ENCODE results near the gene BRIP1. TPM values are rescaled to one million over a fixed set of nuclear protein-coding genes. Genes with fewer than 3 reads are reported as not detected.
"Not testable (repeated sequence)": the region's sequence is repeated elsewhere in the genome, so short reads cannot be mapped to it uniquely, and the experiment has no call there.

Gene BRIP1
- total RNA-seq, 1 experiment from 2014 or later: 9.4 TPM

- Histone ChIP-seq H3K27ac (ENCODE audit: low read length) (no peak overlapping the region), H3K36me3 (ENCODE audit: control insufficient read depth, insufficient read depth, low read length) (no peaks in the 10 kb centered on the region), H3K4me1 (ENCODE audit: control insufficient read depth, insufficient read depth, low read length) (no peaks in the 10 kb centered on the region), H3K27me3 (ENCODE audit: control insufficient read depth, insufficient read depth, low read length) (no peaks in the 10 kb centered on the region), H3K9me3 (ENCODE audit: control insufficient read depth, insufficient read depth, low read depth, low read length) (no peaks in the 10 kb centered on the region), H3K4me3 (ENCODE audit: low read depth in 2 of 2, low read length in 2 of 2) (no peak overlapping the region)
- no peak for TF ChIP-seq POLR2AphosphoS5 (IDR thresholded peaks at IDR 0.05; ENCODE audit: low read depth, low read length)
- TF ChIP-seq TCF7L2 (IDR thresholded peaks at IDR 0.05; ENCODE audit: low read depth, low read length): no peak
- no peak for TF ChIP-seq SIN3A (IDR thresholded peaks at IDR 0.05; ENCODE audit: borderline replicate concordance, insufficient read depth, low read depth, low read length)
- no peak for TF ChIP-seq CTCF (IDR thresholded peaks at IDR 0.05)
- no peak for TF ChIP-seq REST (IDR thresholded peaks at IDR 0.05; ENCODE audit: insufficient read depth in 1 of 2, low read depth in 2 of 2, low read length in 1 of 2)
- POLR2A ChIA-PET: interaction anchor here (0.7 kb wide), 1 partner anchor 639 kb away, joined by 10 read pairs; no protein-coding TSS in a partner anchor
- CTCF ChIA-PET: interaction anchor here (0.6 kb wide), 1 partner anchor 384 kb away, joined by 3 read pairs; no protein-coding TSS in a partner anchor
- in situ Hi-C loops (cut with HindIII; ENCODE audit: low pct_unique_long_range_greater_than_20kb, low sequenced_read_pairs) (no loop called here), intact Hi-C loops (cut with micrococcal nuclease; ENCODE audit: unreplicated experiment) (no loop called here)
- no peak for ATAC-seq
- no TSS peak for BruUV-seq (replicated peaks)
- no peak for DNase-seq (ENCODE audit: low read depth, low spot score)
Measured at GRCh38 chr17:61680921-61681320, 182.4 kb downstream of the BRIP1 start.

GRCh38 chr17:61678339-61678738 lies 185.0 kb downstream of the BRIP1 start:
- intact Hi-C loops (cut with micrococcal nuclease; ENCODE audit: unreplicated experiment) (no loop called here), in situ Hi-C loops (cut with HindIII; ENCODE audit: low pct_unique_long_range_greater_than_20kb, low sequenced_read_pairs) (no loop called here)
- Histone ChIP-seq H3K9me3 (ENCODE audit: control insufficient read depth, insufficient read depth, low read depth, low read length) (no peaks in the 10 kb centered on the region), H3K36me3 (ENCODE audit: control insufficient read depth, insufficient read depth, low read length) (no peaks in the 10 kb centered on the region), H3K27me3 (ENCODE audit: control insufficient read depth, insufficient read depth, low read length) (no peaks in the 10 kb centered on the region), H3K4me1 (ENCODE audit: control insufficient read depth, insufficient read depth, low read length) (no peaks in the 10 kb centered on the region), H3K27ac (ENCODE audit: low read length) (no peak overlapping the region), H3K4me3 (ENCODE audit: low read depth in 2 of 2, low read length in 2 of 2) (no peak overlapping the region)
- ChIA-PET CTCF (interaction anchor here (0.7 kb wide), 1 partner anchor 55 kb away, joined by 8 read pairs; no protein-coding TSS in a partner anchor), POLR2A (no interaction called here)
- ATAC-seq (no peak), DNase-seq (ENCODE audit: low read depth, low spot score) (no peak)
- BruUV-seq (replicated peaks): no TSS peak
- TF ChIP-seq POLR2AphosphoS5 (IDR thresholded peaks at IDR 0.05; ENCODE audit: low read depth, low read length): no peak
- no peak for TF ChIP-seq SIN3A (IDR thresholded peaks at IDR 0.05; ENCODE audit: borderline replicate concordance, insufficient read depth, low read depth, low read length)
- no peak for TF ChIP-seq CTCF (IDR thresholded peaks at IDR 0.05)
- no peak for TF ChIP-seq TCF7L2 (IDR thresholded peaks at IDR 0.05; ENCODE audit: low read depth, low read length)
- TF ChIP-seq REST (IDR thresholded peaks at IDR 0.05; ENCODE audit: insufficient read depth in 1 of 2, low read depth in 2 of 2, low read length in 1 of 2): no peak

GRCh38 chr17:61677150-61677811 lies 186.0 kb downstream of the BRIP1 start:
- H3K4me1 ChIP-seq (ENCODE audit: control insufficient read depth, insufficient read depth, low read length); H3K36me3 ChIP-seq (ENCODE audit: control insufficient read depth, insufficient read depth, low read length); H3K27ac ChIP-seq (ENCODE audit: low read length); intact Hi-C loops (cut with micrococcal nuclease; ENCODE audit: unreplicated experiment); H3K4me3 ChIP-seq (ENCODE audit: low read depth in 2 of 2, low read length in 2 of 2); DNase-seq (ENCODE audit: low read depth, low spot score); ATAC-seq; BruUV-seq (replicated peaks); in situ Hi-C loops (cut with HindIII; ENCODE audit: low pct_unique_long_range_greater_than_20kb, low sequenced_read_pairs); POLR2A ChIA-PET; CTCF ChIA-PET; H3K27me3 ChIP-seq (ENCODE audit: control insufficient read depth, insufficient read depth, low read length); H3K9me3 ChIP-seq (ENCODE audit: control insufficient read depth, insufficient read depth, low read depth, low read length): not testable (repeated sequence)
